Coronary artery (tissue), 2 donors: ENCODE data around the gene ARHGEF16.

Source experiments
- DNase-seq: peaks from one replicate; pipeline ENCODE4 v3.0.0-alpha.2; 2017; ENCODE audit warnings: low spot score
- H3K27ac ChIP-seq, 2 donors: fragments of 200-600 bp; sonication (generic); one replicate each; pipeline ENCODE4 v1.5.1; 2016 to 2019
- H3K4me3 ChIP-seq: fragments of 200-600 bp; sonication (generic); 2 replicates; pipeline ENCODE4 v1.5.1; 2016; ENCODE audit warnings: mild to moderate bottlenecking, moderate library complexity
- TF ChIP-seq, protein P1 (sequence below): fragments of 200-600 bp; sonication (generic); IDR thresholded peaks from one replicate; pipeline ENCODE4 v1.5.1; 2019; ENCODE audit warnings: antibody characterized with exemption

The ARHGEF16 gene

DNA sequence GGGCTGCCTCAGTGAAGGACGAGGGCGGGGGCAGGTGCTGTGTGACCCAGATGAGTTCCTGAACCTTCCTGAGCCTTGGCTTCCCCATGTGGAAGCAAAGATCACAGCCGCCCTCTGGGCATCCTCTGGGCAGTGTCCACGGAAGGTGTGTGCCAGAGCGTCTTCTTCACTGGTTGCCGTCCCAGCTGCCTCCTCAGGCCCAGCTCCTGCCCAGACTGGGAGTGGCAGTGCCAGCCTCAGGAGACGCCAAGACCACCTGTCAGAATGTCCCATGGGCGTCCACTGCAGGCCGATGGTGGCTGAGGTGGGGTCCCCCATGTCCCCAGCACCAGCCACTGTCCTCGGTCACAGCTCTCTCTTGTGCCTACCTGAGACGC is 10.2 kb downstream of the ARHGEF16 start:
- DNase-seq, result no peak
- TF ChIP-seq, protein P1, sequence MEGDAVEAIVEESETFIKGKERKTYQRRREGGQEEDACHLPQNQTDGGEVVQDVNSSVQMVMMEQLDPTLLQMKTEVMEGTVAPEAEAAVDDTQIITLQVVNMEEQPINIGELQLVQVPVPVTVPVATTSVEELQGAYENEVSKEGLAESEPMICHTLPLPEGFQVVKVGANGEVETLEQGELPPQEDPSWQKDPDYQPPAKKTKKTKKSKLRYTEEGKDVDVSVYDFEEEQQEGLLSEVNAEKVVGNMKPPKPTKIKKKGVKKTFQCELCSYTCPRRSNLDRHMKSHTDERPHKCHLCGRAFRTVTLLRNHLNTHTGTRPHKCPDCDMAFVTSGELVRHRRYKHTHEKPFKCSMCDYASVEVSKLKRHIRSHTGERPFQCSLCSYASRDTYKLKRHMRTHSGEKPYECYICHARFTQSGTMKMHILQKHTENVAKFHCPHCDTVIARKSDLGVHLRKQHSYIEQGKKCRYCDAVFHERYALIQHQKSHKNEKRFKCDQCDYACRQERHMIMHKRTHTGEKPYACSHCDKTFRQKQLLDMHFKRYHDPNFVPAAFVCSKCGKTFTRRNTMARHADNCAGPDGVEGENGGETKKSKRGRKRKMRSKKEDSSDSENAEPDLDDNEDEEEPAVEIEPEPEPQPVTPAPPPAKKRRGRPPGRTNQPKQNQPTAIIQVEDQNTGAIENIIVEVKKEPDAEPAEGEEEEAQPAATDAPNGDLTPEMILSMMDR, result no peak

GRCh38 chr1:3465091-3465934 is 10.8 kb downstream of the ARHGEF16 start:
- TF ChIP-seq, protein P1, result no peak
- DNase-seq, result no peak
- no peak overlapping the region for H3K4me3 ChIP-seq

More for the DNA sequence above, 10.2 kb downstream of the ARHGEF16 start:
- Histone ChIP-seq H3K27ac (no peak overlapping the region), H3K4me3 (no peak overlapping the region)

DNA sequence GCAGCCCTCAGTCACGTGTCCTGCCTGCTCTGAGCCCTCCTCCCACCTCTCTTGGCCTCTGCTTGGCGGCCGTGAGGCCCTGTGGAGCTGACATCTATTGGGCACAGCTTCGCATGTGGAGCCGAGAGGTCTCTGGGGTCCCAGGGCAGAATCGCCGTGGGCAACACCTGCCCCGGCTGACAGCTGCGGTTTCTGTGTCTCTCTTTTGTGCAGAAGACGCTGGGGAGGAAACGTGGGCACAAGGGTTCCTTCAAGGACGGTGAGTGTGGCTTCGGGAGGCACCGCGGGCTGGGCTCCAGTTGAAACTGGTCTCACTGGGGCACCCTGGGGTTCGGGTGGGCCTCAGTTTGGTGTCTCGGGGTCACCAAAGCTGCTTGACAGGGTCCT is 11.5 kb downstream of the ARHGEF16 start:
- Histone ChIP-seq H3K27ac (no peak overlapping the region), H3K4me3 (no peak overlapping the region)
- TF ChIP-seq, protein P1, result no peak
- no peak for DNase-seq

More at GRCh38 chr1:3465091-3465934, 10.8 kb downstream of the ARHGEF16 start:
- H3K27ac ChIP-seq, result no peak overlapping the region

DNA sequence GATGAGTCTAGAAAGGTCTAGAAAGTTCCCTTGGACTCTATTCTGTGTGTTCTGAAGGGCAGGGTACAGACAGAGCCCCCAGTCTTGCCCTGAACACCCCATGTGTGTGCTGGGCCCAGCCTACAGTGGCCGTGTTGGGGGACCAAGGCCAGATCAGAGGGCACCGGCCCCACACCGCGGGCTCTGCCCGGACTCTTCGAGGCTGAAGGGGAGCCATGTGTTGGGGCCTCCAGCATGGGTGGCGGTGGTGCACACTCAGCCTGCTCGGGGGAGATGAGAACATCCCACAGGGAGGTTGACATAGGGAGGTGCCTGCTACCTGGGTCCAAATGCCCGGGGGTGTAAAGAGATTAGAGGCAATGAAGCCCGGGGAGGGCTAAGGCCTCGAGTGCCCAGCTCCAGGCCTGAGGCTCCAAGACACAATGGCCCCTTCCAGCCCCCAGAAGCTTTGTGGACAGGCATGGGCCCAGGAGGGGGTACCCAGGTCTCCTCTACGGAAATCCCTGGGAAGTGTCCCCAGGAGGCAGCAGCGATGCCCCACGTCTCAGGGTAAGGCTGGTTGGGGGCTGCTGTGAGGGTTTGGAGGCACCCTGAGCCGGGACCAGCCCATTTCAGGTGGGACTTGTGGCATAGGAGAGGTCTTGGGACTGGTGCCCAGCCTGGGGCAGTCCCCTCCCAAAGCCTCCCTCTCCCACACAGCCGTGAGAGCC is 12.1 kb downstream of the ARHGEF16 start:
- TF ChIP-seq, protein P1, result no peak
- DNase-seq, result no peak

GRCh38 chr1:3467096-3468036 is 12.9 kb downstream of the ARHGEF16 start:
- no peak for DNase-seq
- H3K4me3 ChIP-seq, result no peak overlapping the region
- TF ChIP-seq, protein P1, result no peak
- no peak overlapping the region for H3K27ac ChIP-seq

More for the DNA sequence above, 12.1 kb downstream of the ARHGEF16 start:
- Histone ChIP-seq H3K27ac (no peak overlapping the region), H3K4me3 (no peak overlapping the region)

DNA sequence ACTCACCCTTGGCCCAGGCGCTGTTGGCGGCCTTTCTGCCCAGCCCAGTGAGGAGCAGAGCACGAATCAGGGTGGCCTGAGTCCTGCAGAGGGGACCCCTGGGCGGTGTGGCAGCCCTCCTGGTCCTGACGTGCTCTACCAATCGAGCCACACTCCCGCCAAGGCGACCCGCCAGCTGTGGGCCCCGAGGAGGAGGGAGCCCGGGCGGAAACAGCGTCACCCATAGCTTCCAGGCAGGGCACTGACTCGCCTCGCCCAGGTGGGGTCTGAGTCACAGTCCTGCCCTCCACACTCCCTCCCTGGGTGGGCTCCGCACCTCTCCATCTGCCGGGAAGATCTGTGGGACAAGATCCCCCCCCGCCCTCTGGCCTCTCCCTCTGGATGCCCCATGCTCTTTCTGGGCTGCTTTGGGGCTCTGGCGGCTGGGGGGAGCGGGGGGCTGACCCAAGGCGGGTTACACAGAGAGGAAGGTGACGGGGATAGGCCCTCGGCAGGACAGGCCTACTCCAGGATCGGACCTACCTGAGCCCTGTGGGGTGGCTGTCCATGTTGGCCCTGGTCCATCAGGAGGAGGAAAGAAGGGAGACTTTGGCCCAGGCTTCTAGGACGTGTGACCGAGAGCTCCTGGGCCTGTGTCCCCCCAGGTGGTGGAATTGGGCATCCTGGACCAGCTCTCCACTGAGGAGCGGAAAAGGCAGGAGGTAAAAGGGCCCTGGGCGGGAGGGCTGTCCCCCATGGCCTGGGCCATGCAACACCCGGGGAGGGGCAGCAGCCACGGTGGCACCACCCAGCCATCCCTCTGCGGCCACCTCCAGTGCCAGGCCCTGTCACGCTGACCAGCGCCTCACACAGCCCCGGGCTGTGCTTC is 14.0 kb downstream of the ARHGEF16 start:
- H3K4me3 ChIP-seq, result no peak overlapping the region
- no peak for DNase-seq
- TF ChIP-seq, protein P1, result no peak
- no peak overlapping the region for H3K27ac ChIP-seq
